DOHH2 (cell line): ENCODE data around the gene ZNHIT1.

Experiments used
- H3F3A ChIP-seq: fragments of 200-600 bp; sonication (generic), shearing (Covaris generic); 2 replicates; pipeline ENCODE4 v1.6.0; 2016; ENCODE audit warnings: antibody characterized with exemption, mild to moderate bottlenecking; ENCODE audit not compliant: control insufficient read depth, insufficient read depth
- H3K27ac ChIP-seq: fragments of 200-600 bp; sonication (generic); 2 replicates; pipeline ENCODE4 v1.5.1; 2014; ENCODE audit warnings: low read depth, mild to moderate bottlenecking, low read length, moderate library complexity
- H3K27me3 ChIP-seq: fragments of 200-600 bp; sonication (generic); 2 replicates; pipeline ENCODE4 v1.6.1; 2014; ENCODE audit warnings: mild to moderate bottlenecking, low read length, mixed read lengths; ENCODE audit not compliant: control insufficient read depth
- H3K36me3 ChIP-seq: fragments of 200-600 bp; sonication (generic); 2 replicates; pipeline ENCODE4 v1.6.1; 2014; ENCODE audit warnings: mild to moderate bottlenecking, low read length, moderate library complexity, mixed read lengths; ENCODE audit not compliant: control insufficient read depth
- H3K4me1 ChIP-seq: fragments of 200-600 bp; sonication (generic); 2 replicates; pipeline ENCODE4 v1.6.1; 2014; ENCODE audit warnings: mild to moderate bottlenecking, low read length, mixed read lengths; ENCODE audit not compliant: control insufficient read depth
- H3K4me2 ChIP-seq: fragments of 200-600 bp; sonication (generic); 2 replicates; pipeline ENCODE4 v1.6.0; 2014; ENCODE audit warnings: mild to moderate bottlenecking, low read length, moderate library complexity
- H3K4me3 ChIP-seq: fragments of 200-600 bp; sonication (generic); 2 replicates; pipeline ENCODE4 v1.5.1; 2014; ENCODE audit warnings: mild to moderate bottlenecking, low read length, mixed read lengths
- H3K79me2 ChIP-seq: fragments of 200-600 bp; sonication (generic); 2 replicates; pipeline ENCODE4 v1.6.1; 2014; ENCODE audit warnings: mild to moderate bottlenecking, low read length, mixed read lengths; ENCODE audit not compliant: control insufficient read depth
- H3K9me2 ChIP-seq: fragments of 200-600 bp; sonication (generic); replicated peaks from 2 replicates; pipeline ENCODE4 v1.6.1; 2014; ENCODE audit warnings: mild to moderate bottlenecking, low read length, mixed read lengths; ENCODE audit not compliant: control insufficient read depth
- H3K9me3 ChIP-seq: fragments of 200-600 bp; sonication (generic); 2 replicates; pipeline ENCODE4 v1.6.1; 2014; ENCODE audit warnings: antibody characterized with exemption, low read length, mixed read lengths; ENCODE audit not compliant: control insufficient read depth, insufficient read depth
- H4K20me1 ChIP-seq: fragments of 200-600 bp; sonication (generic); 2 replicates; pipeline ENCODE4 v1.6.0; 2014; ENCODE audit warnings: low read depth, mild to moderate bottlenecking, antibody characterized with exemption, low read length, moderate library complexity; ENCODE audit not compliant: control insufficient read depth, insufficient read depth
- EZH2phosphoT487 ChIP-seq: fragments of 200-600 bp; sonication (generic); IDR thresholded peaks from 2 replicates; pipeline ENCODE4 v1.6.1; 2017; ENCODE audit warnings: borderline replicate concordance, mild to moderate bottlenecking, antibody characterized with exemption, low read length, moderate library complexity, mixed read lengths
- TF ChIP-seq, protein P1 (sequence below): fragments of 200-600 bp; sonication (generic); IDR thresholded peaks from one replicate; pipeline ENCODE4 v1.5.1; 2014; ENCODE audit warnings: antibody characterized with exemption, mild to moderate bottlenecking, low read depth, low read length; ENCODE audit not compliant: poor library complexity, severe bottlenecking

ZNHIT1 gene

DNA sequence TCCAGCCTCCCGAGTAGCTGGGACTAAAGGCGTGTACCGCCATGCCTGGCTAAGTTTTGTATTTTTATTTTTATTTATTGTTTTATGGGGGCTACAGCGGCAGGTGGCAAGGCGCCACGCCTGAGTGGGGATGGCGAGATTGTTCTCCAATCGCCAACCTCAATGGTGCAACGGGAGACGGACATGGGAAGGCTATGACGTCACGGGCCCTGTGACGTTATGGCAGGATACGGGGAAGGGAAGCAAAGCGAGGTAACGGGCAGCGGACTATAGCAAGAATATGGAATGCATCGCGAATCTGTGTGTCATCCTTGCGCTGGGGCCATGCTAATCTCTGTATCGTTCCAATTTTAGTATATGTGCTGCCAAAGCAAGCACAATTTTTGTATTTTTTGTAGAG is 51.7 kb downstream of the ZNHIT1 start:
- Histone ChIP-seq H3K36me3 (no peaks in the 10 kb centered on the region), H3K27me3 (peaks cover 21% of the 10 kb centered on the region), H4K20me1 (no peaks in the 10 kb centered on the region), H3K9me2 (no peaks in the 10 kb centered on the region), H3K9me3 (no peaks in the 10 kb centered on the region), H3K79me2 (no peaks in the 10 kb centered on the region), H3K4me2 (no peak overlapping the region), H3K4me1 (no peaks in the 10 kb centered on the region), H3K27ac (no peak overlapping the region), H3F3A (no peaks in the 10 kb centered on the region), H3K4me3 (no peak overlapping the region)
- TF ChIP-seq, protein P1, sequence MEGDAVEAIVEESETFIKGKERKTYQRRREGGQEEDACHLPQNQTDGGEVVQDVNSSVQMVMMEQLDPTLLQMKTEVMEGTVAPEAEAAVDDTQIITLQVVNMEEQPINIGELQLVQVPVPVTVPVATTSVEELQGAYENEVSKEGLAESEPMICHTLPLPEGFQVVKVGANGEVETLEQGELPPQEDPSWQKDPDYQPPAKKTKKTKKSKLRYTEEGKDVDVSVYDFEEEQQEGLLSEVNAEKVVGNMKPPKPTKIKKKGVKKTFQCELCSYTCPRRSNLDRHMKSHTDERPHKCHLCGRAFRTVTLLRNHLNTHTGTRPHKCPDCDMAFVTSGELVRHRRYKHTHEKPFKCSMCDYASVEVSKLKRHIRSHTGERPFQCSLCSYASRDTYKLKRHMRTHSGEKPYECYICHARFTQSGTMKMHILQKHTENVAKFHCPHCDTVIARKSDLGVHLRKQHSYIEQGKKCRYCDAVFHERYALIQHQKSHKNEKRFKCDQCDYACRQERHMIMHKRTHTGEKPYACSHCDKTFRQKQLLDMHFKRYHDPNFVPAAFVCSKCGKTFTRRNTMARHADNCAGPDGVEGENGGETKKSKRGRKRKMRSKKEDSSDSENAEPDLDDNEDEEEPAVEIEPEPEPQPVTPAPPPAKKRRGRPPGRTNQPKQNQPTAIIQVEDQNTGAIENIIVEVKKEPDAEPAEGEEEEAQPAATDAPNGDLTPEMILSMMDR, result no peak
- no peak for TF ChIP-seq EZH2phosphoT487

DNA sequence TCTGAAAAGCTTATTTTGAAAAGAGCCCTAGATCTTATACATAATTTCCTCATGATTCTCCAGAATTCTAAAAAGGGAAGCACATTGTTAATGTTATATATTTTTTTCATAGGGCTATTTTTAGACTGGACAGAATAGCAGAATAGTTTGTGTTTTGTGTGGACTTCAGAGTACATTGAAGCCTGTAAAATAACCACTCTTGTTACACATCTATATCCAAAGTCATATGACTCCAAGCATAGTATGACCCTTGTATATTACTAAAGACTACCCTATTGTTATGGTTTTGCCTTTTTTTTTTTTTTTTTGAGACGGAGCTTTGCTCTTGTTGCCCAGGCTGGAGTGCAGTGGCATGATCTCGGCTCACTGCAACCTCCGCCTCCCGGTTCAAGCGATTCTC is 53.1 kb downstream of the ZNHIT1 start:
- TF ChIP-seq, protein P1, result no peak
- TF ChIP-seq EZH2phosphoT487, result no peak
- Histone ChIP-seq H3F3A (no peaks in the 10 kb centered on the region), H3K4me2 (no peak overlapping the region), H3K27ac (no peak overlapping the region), H3K79me2 (no peaks in the 10 kb centered on the region), H3K4me1 (no peaks in the 10 kb centered on the region), H3K27me3 (peaks cover 19% of the 10 kb centered on the region), H4K20me1 (no peaks in the 10 kb centered on the region), H3K9me3 (no peaks in the 10 kb centered on the region), H3K9me2 (no peaks in the 10 kb centered on the region), H3K36me3 (no peaks in the 10 kb centered on the region), H3K4me3 (no peak overlapping the region)

GRCh38 chr7:101273206-101273605 is 55.2 kb downstream of the ZNHIT1 start:
- no peaks in the 10 kb centered on the region for H3K79me2 ChIP-seq
- no peaks in the 10 kb centered on the region for H3K36me3 ChIP-seq
- TF ChIP-seq EZH2phosphoT487, result no peak
- TF ChIP-seq, protein P1, result no peak
- no peaks in the 10 kb centered on the region for H4K20me1 ChIP-seq
- no peak overlapping the region for H3K4me2 ChIP-seq
- H3F3A ChIP-seq, result no peaks in the 10 kb centered on the region
- no peak overlapping the region for H3K4me3 ChIP-seq
- H3K27ac ChIP-seq, result no peak overlapping the region
- no peaks in the 10 kb centered on the region for H3K9me2 ChIP-seq
- no peaks in the 10 kb centered on the region for H3K9me3 ChIP-seq
- no peaks in the 10 kb centered on the region for H3K4me1 ChIP-seq
- H3K27me3 ChIP-seq, result peaks cover 20% of the 10 kb centered on the region
